GM21390 (cell line): ENCODE data around the gene TFAP2D.

Experiments used
- ATAC-seq: cut with Tn5 transposase; IDR thresholded peaks from one replicate; pipeline ENCODE4 v1.9.1; 2021; ENCODE audit not compliant: unreplicated experiment

Gene TFAP2D

GRCh38 chr6:50713226-50713625 lies at the start of gene TFAP2D:
Gene TFAP2D, plus strand, starts transcription at chr6:50713526. Its CDS starts 530 bp downstream, at chr6:50714056.
- ATAC-seq: no peak

- ATAC-seq: no peak
Measured at GRCh38 chr6:50663806-50664205, 49.5 kb upstream of the TFAP2D start.

- ATAC-seq: no peak
Measured at GRCh38 chr6:50666089-50666488, 47.2 kb upstream of the TFAP2D start.

- ATAC-seq: no peak
Measured at GRCh38 chr6:50681213-50681824, 32.0 kb upstream of the TFAP2D start.

- ATAC-seq: no peak
Measured at GRCh38 chr6:50689210-50689609, 24.1 kb upstream of the TFAP2D start.

GRCh38 chr6:50691814-50692495 lies 21.4 kb upstream of the TFAP2D start:
- ATAC-seq: no peak

- no peak for ATAC-seq
Measured at GRCh38 chr6:50698546-50698945, 14.8 kb upstream of the TFAP2D start.

- no peak for ATAC-seq
Measured at GRCh38 chr6:50699051-50699775, 14.1 kb upstream of the TFAP2D start.

GRCh38 chr6:50706575-50706974 lies 6.8 kb upstream of the TFAP2D start:
- ATAC-seq: no peak

- ATAC-seq: no peak
Measured at GRCh38 chr6:50707191-50707590, 6.1 kb upstream of the TFAP2D start.

GRCh38 chr6:50707652-50708300 lies 5.5 kb upstream of the TFAP2D start:
- no peak for ATAC-seq

GRCh38 chr6:50708664-50709365 lies 4.5 kb upstream of the TFAP2D start:
- no peak for ATAC-seq

- ATAC-seq: no peak
Measured at GRCh38 chr6:50709366-50709734, 4.0 kb upstream of the TFAP2D start.

- no peak for ATAC-seq
Measured at GRCh38 chr6:50711686-50712085, 1.6 kb upstream of the TFAP2D start.

- no peak for ATAC-seq
Measured at GRCh38 chr6:50712291-50712690, 1.0 kb upstream of the TFAP2D start.

- ATAC-seq: no peak
Measured at GRCh38 chr6:50713977-50714486, 706 bp downstream of the TFAP2D start.

GRCh38 chr6:50714487-50715379 lies 1.4 kb downstream of the TFAP2D start:
- no peak for ATAC-seq

GRCh38 chr6:50716899-50717509 lies 3.7 kb downstream of the TFAP2D start:
- ATAC-seq: no peak

GRCh38 chr6:50717734-50718457 lies 4.6 kb downstream of the TFAP2D start:
- no peak for ATAC-seq
